Dendritic cell treated with granulocyte-macrophage colony-stimulating factor and Interleukin-4, amounts not matched to agents 40 ng/mL and 50 ng/mL, for 4 days (primary cell): Measurements from ENCODE around the gene RAB5B.

ENCODE experiments used
- H3K27ac Mint-ChIP-seq: one replicate; pipeline ENCODE4 v1.8.0; 2022; ENCODE audit warnings: mild to moderate bottlenecking, mixed read lengths
- H3K27me3 Mint-ChIP-seq: one replicate; pipeline ENCODE4 v1.8.0; 2022; ENCODE audit warnings: mild to moderate bottlenecking, mixed read lengths
- H3K36me3 Mint-ChIP-seq: one replicate; pipeline ENCODE4 v1.8.0; 2022; ENCODE audit warnings: low read depth, mixed read lengths
- H3K4me1 Mint-ChIP-seq: one replicate; pipeline ENCODE4 v1.8.0; 2022; ENCODE audit warnings: low read depth, mixed read lengths
- H3K4me3 Mint-ChIP-seq: one replicate; pipeline ENCODE4 v1.8.0; 2022; ENCODE audit warnings: mild to moderate bottlenecking, moderate library complexity, mixed read lengths
- H3K9me3 Mint-ChIP-seq: one replicate; pipeline ENCODE4 v1.8.0; 2022; ENCODE audit warnings: mixed read lengths
- intact Hi-C: fragments of 100-400 bp; cut with micrococcal nuclease; formaldehyde crosslinking; loops from one replicate; pipeline ENCODE4 v1.15.0; 2022

Gene RAB5B, protein sequence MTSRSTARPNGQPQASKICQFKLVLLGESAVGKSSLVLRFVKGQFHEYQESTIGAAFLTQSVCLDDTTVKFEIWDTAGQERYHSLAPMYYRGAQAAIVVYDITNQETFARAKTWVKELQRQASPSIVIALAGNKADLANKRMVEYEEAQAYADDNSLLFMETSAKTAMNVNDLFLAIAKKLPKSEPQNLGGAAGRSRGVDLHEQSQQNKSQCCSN

DNA sequence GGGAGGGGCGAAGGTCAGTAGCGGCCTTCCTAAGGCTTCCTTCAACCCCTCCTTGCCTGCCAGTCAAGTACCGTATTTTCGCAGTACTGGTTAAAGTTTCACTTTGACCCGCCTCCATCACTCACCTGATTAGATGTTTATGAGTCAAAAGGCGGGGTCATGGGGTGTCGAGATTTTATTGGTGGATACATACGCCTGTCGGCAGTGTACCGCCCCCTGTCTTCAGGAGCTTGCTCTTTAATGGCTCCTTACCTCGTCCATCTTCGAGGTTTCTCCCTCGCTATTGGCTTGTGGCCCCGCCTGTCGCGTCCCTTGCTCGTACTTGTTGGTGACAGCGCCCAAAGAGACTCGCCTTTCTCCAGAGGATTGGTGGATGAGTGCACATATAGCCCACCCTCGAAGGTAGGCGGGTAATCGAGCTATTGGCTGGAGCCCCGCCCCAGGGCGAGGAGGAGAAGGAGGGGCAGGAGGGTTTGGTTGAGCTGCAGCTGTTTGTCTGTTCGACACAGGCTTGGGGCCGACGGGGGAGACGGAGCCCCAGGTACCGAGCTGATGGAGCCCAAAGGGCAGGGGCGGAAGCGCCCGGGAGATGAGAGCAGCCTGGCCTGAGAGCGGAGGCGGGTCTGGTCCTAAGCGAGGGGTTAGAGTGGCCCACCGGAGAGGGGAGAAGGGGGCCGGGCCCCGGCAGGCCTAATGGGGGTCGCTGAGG lies at the start of gene RAB5B:
Gene RAB5B (plus strand): TSS at position 480 of the 709 bp plus-strand sequence. CDS start 12,883 bp downstream, outside the sequence.
- peaks cover 34% of the 10 kb centered on the region for H3K4me1 Mint-ChIP-seq
- intact Hi-C loops = no loop called here
- no peaks in the 10 kb centered on the region for H3K27me3 Mint-ChIP-seq
- peaks cover 37% of the 10 kb centered on the region for H3K36me3 Mint-ChIP-seq
- H3K27ac Mint-ChIP-seq = no peak within 1 kb of the TSS
- H3K4me3 Mint-ChIP-seq = no peak within 1 kb of the TSS
- no peaks in the 10 kb centered on the region for H3K9me3 Mint-ChIP-seq

DNA sequence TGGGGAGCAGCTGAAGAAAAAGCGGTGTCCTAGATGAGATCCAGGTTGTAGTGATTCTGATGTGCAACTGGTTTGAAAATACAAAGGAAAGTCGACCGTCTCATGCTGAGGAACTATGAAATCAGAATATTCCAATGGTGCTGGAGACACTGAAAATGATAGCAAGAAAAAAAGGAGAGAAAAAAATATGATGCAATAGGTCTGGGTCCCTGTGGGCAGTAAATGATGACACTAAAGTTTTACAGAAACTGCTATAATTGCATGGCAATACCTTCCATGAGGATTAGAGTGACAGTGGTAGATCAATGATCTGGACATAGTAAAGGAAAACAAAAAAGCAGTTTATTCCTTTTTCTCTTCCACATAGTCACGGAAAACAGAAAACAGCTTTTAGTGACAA lies 48.5 kb upstream of the RAB5B start:
- no peak overlapping the region for H3K27ac Mint-ChIP-seq
- H3K36me3 Mint-ChIP-seq = peaks cover 65% of the 10 kb centered on the region
- H3K9me3 Mint-ChIP-seq = no peaks in the 10 kb centered on the region
- no peaks in the 10 kb centered on the region for H3K27me3 Mint-ChIP-seq
- H3K4me3 Mint-ChIP-seq = peak overlapping the region; percentile 44
- H3K4me1 Mint-ChIP-seq = peaks cover 63% of the 10 kb centered on the region
- intact Hi-C loops = no loop called here

DNA sequence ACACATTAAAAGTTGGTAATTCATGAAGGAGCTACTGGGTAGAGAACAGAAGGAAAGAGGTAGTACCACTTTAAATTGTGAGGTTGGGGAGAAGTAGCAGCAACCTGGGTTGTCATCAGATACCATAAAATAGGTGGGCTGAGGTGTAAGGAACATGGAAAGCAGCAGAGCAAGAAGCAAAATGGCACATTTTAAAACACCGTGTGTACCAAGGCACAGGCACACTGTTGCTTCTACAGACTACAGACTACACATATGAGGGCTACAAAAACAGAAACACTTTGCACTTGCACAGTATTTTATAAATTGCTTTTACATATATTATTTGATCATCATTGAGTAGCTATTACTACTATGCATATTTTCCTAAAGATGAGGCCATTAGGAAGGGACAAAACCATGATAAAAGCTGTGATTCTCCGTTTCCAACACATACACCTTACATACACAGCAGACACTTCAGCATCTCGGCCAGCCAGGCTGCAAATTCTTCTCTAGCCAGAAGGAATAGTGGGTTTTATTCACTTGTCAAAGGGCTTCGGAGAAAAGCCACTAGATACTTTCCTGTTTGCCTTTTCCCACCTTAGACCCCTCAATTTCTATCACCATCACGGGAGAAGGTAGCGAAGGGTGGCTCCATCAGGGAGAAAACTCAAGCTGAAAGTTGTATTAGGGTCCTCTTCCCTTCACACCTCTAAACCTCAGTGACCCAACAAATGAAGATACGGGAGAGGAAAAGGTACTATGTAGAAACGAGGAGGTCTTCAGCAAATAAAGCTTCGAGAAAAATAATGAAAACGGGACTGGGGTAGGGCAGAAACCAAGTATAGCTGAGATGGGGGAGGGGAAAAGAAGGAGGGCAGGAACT lies 47.8 kb upstream of the RAB5B start:
- Mint-ChIP-seq H3K36me3 (peaks cover 62% of the 10 kb centered on the region), H3K4me3 (peak overlapping the region; percentile 95), H3K27ac (peak overlapping the region; percentile 99), H3K27me3 (no peaks in the 10 kb centered on the region), H3K4me1 (peaks cover 70% of the 10 kb centered on the region), H3K9me3 (no peaks in the 10 kb centered on the region)
- intact Hi-C loops = loop anchor here (2.0 kb wide), 2 partner anchors 15 to 75 kb away; no protein-coding TSS in a partner anchor

DNA sequence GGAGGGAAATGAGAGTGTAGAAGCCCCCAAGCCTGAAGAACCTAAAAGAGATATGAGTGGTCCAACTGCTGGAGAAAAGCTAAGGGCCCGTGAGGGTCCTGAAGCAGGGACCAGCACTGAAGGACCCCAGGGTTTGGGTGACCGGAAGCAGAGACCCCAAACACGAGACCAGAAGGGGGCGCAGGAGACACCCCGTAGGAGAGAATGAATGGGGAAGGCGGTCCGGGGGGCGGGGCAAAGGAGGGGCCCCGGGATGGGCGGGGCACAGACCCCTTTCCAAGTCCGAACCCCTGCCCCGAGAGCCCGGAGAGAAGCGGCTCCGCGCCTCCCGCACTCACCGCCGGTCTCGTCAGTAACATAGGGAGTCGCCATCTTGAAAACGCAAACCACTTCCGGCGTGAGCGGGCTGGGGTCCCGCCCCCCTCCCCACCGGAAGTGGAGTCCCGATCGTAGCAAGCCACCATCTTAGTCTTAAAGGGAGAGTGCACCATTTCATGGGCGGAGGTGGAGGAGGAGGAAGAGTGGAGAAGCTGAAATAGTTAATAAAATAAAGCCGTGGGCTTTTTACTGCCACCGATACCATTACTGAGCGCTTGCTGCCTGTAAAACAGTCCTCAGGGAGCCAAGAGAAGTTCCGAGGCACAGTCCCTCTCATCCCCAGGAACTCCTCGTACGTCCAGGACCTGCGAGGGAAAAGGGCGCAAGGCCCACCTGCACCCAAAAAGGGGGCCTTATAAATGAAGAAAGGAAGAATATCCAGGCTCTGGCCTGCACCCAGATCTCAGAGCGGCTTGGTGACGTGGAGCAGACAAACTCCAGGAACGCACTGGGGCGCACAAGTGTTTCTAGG lies 46.9 kb upstream of the RAB5B start:
- Mint-ChIP-seq H3K9me3 (no peaks in the 10 kb centered on the region), H3K36me3 (peaks cover 61% of the 10 kb centered on the region), H3K4me1 (peaks cover 71% of the 10 kb centered on the region), H3K27me3 (no peaks in the 10 kb centered on the region), H3K4me3 (peak overlapping the region; percentile 95), H3K27ac (peak overlapping the region; percentile 99)
- intact Hi-C loops = loop anchor here (1.0 to 2.0 kb wide), 4 partner anchors 14 to 110 kb away; partner anchors contain the start of genes DNAJC14 and SARNP

DNA sequence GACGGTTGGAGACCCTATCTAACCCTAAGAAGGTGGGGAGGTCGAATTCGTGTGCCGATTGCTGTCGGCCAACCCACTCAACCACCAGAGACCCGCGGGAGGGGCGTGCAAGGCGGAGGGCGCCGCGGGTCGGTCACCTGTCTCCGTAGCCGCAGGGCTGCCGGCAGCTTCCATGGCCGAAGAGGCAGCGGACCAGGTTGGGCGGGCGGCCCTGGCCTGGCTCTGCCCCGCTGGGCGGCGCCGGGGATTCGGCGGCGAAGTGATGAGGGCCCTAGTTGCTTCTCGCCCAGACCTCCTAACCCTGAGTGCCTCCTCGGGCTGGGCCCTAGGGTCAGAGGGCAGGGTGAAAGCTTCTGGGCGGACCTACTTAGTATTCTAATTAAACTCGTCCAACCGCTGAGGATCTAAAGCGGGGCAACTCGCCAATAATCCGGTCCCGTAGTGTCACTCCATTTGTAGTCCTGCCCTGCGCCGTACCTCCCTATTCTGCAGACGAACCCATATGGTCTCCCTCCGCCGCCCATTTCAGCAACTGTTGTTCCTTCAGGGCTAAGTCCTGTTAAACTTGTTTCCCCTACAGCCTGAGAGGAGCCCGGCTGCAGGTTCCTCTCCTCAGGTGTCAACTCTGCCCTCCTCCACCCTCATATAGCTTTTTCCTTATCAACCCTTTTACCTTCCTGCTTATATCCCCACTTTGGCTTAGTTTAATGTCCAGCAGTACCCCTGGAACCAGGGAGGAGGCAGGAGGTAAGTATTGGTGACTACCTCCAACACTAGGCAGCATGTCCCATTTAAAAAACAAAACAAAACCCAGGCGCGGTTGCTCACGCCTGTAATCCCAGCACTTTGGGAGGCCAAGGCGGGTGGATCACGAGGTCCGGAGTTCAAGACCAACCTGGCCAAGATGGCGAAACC lies 46.0 kb upstream of the RAB5B start, which contains the start of gene PYM1:
Gene PYM1 (minus strand): TSS at position 307 of the 915 bp plus-strand sequence. CDS start 133 bp downstream, at position 174.
- Mint-ChIP-seq H3K36me3 (peaks cover 52% of the 10 kb centered on the region), H3K27me3 (no peaks in the 10 kb centered on the region), H3K27ac (peak within 1 kb of the TSS; percentile 99), H3K4me3 (peak within 1 kb of the TSS; percentile 95), H3K4me1 (peaks cover 67% of the 10 kb centered on the region), H3K9me3 (no peaks in the 10 kb centered on the region)
- intact Hi-C loops = loop anchor here (1.0 to 2.0 kb wide), 4 partner anchors 13 to 111 kb away; partner anchors contain the start of genes DNAJC14 and SARNP

DNA sequence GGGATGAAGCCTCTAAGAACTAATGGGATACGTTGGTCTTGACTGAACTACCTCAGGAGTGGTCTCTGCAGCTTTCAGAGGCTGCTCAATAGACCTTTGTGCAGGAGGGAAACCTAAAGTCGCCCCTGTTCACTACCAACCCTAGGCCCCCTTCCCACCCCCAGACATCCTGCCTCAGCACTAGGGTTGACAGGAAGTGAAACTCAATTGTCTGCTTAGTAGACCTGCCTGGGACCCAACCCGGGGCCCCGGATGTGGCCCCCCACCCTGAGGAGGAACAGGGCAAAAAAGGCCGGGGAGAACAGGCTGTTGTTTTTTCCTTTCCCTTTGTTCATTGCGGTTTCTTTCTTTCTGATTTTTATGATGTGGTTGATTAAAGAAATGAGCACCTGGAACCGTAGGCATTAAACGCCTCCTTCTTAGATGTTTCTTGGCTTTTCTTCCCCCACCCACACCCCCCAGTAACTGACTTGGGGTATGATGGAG lies 44.5 kb upstream of the RAB5B start:
- H3K4me1 Mint-ChIP-seq = peaks cover 75% of the 10 kb centered on the region
- intact Hi-C loops = no loop called here
- peaks cover 37% of the 10 kb centered on the region for H3K36me3 Mint-ChIP-seq
- H3K27me3 Mint-ChIP-seq = no peaks in the 10 kb centered on the region
- H3K9me3 Mint-ChIP-seq = no peaks in the 10 kb centered on the region
- H3K4me3 Mint-ChIP-seq = peak overlapping the region; percentile 9
- peak overlapping the region; percentile 88 for H3K27ac Mint-ChIP-seq

DNA sequence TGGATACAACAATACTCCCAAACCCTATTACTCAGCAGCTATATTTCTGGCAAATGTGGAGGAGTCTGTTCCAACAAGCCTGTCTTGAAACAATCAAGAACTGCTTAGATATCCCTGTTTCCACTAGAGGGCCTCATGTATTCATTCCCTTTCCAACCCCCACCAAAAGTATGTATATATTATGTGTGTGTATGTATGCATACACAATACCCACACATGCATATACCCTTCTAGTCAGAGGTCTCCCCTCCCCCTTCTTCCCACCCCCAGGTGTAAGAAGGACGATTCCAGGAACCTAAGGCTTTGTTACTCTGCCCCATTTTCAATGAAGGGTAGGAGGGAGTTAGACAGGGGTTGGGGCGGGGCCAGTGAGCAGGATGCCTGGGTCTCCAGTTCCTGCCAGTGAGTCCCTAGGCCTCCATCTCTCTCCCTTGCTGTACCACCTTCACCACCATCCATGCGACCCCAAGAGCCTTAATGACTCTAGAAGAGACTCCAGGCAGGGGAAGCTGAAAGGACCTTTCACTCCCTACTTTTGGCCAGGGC lies 43.0 kb upstream of the RAB5B start, which contains the start of gene DGKA:
Gene DGKA (plus strand): TSS at position 392 of the 546 bp plus-strand sequence. CDS start 5,342 bp downstream, outside the sequence.
- no peaks in the 10 kb centered on the region for H3K9me3 Mint-ChIP-seq
- peak within 1 kb of the TSS; percentile 92 for H3K4me3 Mint-ChIP-seq
- intact Hi-C loops = no loop called here
- H3K27me3 Mint-ChIP-seq = no peaks in the 10 kb centered on the region
- H3K4me1 Mint-ChIP-seq = peaks cover 70% of the 10 kb centered on the region
- H3K27ac Mint-ChIP-seq = peak within 1 kb of the TSS; percentile 88
- H3K36me3 Mint-ChIP-seq = peaks cover 28% of the 10 kb centered on the region

DNA sequence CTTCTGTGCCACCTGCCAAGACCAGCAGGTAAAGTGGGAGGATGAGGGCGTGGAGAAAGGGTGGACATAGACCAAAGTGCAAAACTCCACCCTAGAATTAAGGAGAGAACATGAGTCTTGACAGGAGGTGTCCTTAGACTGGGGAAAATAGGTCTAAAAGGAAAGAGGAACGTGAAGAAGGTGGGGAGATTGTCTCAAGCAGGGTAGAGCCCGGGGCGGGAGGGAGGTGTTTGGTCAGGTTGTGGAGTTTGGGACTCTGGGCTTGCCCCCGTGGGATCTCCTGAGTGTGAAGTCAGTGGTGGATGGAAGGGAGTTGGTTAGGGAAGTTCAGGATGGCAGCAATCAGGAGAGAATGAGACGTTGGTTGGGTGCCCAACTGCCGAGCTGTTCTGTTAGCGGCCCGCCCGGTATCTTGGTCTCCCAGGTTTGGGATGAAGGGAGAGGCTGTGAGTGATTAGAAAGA lies 42.5 kb upstream of the RAB5B start:
- H3K4me3 Mint-ChIP-seq = peak overlapping the region; percentile 92
- intact Hi-C loops = no loop called here
- H3K9me3 Mint-ChIP-seq = no peaks in the 10 kb centered on the region
- peaks cover 69% of the 10 kb centered on the region for H3K4me1 Mint-ChIP-seq
- peaks cover 30% of the 10 kb centered on the region for H3K36me3 Mint-ChIP-seq
- H3K27me3 Mint-ChIP-seq = no peaks in the 10 kb centered on the region
- peak overlapping the region; percentile 88 for H3K27ac Mint-ChIP-seq

DNA sequence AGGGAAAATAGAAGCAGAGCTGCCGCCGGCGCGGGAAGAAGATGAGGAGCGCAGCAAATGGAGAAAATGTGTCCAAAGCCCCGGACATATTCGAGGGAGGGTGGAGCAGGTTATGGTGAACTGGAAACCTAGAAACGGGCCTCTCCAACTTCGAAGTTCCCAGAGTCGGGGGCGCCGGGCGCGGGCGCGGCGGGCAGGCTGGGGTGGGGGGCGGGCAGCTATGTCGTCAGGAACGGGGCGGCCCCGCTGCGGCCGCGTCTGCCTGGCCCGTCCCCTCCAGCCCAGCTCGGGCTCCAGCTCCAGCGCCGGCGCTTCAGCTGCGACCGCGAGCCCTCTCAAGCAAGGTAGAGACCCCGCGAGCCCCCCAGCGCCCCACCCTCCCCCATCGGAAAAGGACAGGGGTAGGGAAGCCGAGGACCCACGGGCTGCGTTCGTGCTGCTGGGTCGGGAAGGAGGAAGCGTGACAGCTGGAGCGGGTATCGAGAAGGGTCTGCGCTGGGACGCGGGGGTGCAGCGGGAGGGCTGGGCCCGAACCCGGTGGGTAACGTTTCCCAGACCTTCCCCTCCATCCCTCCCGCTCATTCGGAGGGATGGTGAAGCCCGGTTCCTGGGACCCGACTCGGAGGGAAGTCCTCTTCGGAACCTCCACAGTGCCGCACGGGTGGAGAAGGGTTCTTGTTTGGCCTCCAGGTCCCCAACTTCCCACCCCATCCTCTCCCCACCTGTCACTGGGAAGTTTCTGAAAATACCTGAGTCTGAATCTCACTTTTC lies 41.9 kb upstream of the RAB5B start:
- intact Hi-C loops = no loop called here
- Mint-ChIP-seq H3K27me3 (no peaks in the 10 kb centered on the region), H3K36me3 (peaks cover 30% of the 10 kb centered on the region), H3K27ac (peak overlapping the region; percentile 88), H3K4me3 (peak overlapping the region; percentile 92), H3K4me1 (peaks cover 65% of the 10 kb centered on the region), H3K9me3 (no peaks in the 10 kb centered on the region)

DNA sequence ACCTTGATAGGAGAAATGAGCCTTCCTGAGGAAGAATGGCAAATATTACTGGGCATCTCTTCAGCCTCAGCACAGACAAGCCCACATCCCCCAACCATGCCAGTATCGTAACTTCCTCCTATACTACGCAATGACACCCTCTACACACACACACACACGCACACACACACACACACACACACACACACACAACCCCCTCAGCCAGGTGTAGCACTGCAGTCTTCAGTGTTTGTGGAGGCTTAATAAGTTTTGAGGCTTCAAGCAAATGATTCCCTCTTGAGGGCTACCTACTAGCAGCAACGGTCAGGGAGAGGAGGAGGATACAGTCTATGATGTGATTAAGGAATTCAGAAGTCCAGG lies 41.3 kb upstream of the RAB5B start:
- intact Hi-C loops = no loop called here
- Mint-ChIP-seq H3K36me3 (peaks cover 30% of the 10 kb centered on the region), H3K27me3 (no peaks in the 10 kb centered on the region)

DNA sequence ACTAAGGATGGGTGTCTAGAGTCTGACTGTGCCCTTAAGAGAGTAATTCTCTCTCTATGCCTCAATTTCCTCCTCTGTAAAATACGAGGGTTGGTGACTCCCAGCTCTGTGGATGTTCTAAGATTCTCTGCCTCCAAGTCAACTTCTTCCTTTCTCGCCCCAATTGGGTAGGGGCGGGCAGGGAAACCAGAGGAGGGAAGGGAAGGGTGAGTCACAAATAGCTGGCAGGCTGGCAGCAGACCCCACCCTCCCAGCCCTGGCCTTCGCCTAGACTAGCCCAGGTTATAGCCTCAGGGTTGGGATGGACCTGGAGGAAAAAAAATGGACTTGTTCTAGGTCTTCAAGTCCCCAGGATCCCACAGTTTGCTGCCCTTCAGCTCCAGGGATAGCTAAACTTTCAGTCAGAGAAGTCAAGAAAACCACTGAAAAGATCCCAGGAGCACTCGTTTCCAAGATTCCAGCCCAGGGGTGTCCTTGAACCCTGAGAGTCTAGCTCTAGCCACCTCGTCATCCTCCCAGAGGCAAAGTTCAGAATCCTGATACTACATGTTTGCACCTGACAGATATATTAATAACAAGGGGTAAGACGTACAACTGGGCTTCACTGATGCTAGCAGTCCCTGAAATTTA lies 40.6 kb upstream of the RAB5B start:
- intact Hi-C loops = no loop called here
- Mint-ChIP-seq H3K4me1 (peaks cover 60% of the 10 kb centered on the region), H3K4me3 (peak overlapping the region; percentile 92), H3K36me3 (peaks cover 37% of the 10 kb centered on the region), H3K27ac (peak overlapping the region; percentile 88), H3K9me3 (no peaks in the 10 kb centered on the region), H3K27me3 (no peaks in the 10 kb centered on the region)

More for the DNA sequence above, 41.3 kb upstream of the RAB5B start:
- H3K4me1 Mint-ChIP-seq = peaks cover 65% of the 10 kb centered on the region
- peak overlapping the region; percentile 92 for H3K4me3 Mint-ChIP-seq
- H3K9me3 Mint-ChIP-seq = no peaks in the 10 kb centered on the region
- H3K27ac Mint-ChIP-seq = peak overlapping the region; percentile 88
